ENCODE results near the gene EFEMP1.

Gene EFEMP1, protein sequence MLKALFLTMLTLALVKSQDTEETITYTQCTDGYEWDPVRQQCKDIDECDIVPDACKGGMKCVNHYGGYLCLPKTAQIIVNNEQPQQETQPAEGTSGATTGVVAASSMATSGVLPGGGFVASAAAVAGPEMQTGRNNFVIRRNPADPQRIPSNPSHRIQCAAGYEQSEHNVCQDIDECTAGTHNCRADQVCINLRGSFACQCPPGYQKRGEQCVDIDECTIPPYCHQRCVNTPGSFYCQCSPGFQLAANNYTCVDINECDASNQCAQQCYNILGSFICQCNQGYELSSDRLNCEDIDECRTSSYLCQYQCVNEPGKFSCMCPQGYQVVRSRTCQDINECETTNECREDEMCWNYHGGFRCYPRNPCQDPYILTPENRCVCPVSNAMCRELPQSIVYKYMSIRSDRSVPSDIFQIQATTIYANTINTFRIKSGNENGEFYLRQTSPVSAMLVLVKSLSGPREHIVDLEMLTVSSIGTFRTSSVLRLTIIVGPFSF

DNA sequence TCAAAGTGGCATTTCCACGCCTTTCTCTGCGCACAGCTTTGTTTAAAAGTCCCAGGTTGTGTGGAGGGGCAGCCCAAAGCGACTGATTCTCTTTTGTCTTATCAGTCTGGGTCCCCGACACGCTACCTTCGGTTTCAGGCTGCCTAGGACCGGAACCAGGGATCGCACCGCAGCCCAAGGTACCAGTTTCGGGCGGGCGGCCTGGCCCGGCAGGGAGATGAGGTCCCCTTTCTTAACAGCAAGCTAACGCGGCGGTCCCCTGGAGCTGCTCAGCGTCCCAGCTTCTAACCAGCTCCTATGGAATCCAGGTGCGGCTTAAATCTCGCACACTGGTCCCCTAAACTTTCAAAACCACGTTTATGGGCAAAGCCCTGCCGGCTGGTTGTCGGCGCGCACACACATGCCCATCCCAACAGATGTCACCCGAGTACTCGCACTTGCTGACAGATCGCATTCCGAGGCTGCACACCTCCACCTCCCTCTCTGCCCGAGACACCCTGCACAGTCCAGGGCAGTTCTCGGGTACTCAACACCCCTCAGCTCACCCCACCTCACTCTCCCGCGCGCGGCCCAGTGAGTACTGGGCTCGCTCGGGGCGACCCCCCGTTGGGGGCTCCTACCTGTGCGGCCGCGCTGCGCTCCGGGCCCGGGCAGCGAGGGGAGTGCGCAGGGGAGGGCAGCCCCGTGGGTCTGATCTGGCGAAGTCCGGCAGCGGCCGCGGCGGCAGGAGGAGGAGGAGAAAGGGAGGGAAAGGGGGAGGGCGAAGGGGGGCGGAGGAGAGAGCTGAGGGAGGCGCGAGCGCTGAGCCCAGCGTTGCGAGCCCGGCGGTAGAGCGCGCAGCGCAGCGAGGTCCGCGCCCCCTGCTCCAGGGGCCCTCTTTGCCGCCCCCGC is at the start of gene EFEMP1:
Gene EFEMP1 (minus strand): TSS at position 692 of the 891 bp plus-strand sequence. CDS start 1,342 bp downstream, outside the sequence.
- DNase-seq: peak; percentile 76

DNA sequence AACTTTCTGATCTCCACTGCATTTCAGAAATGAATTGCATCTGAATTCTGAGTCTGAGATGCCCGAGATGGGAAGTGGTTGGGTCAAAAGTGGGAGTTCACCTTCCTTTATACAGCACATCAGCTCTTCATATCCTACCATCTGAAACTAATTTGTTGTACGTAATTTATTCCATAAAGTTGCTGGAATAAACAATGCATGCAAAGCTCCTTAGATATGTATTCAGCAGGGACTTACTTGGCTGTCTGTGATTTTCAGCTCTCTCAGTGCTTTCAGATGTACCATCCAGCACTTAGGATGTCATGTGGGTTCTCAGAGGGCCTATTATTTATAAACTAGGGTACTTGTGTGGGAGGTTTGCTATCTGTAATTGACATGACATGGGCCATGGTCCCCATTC is 46.9 kb upstream of the EFEMP1 start:
- no peak for DNase-seq

GRCh38 chr2:55968941-55969340 is 45.4 kb upstream of the EFEMP1 start:
- peak; percentile 77 for DNase-seq

DNA sequence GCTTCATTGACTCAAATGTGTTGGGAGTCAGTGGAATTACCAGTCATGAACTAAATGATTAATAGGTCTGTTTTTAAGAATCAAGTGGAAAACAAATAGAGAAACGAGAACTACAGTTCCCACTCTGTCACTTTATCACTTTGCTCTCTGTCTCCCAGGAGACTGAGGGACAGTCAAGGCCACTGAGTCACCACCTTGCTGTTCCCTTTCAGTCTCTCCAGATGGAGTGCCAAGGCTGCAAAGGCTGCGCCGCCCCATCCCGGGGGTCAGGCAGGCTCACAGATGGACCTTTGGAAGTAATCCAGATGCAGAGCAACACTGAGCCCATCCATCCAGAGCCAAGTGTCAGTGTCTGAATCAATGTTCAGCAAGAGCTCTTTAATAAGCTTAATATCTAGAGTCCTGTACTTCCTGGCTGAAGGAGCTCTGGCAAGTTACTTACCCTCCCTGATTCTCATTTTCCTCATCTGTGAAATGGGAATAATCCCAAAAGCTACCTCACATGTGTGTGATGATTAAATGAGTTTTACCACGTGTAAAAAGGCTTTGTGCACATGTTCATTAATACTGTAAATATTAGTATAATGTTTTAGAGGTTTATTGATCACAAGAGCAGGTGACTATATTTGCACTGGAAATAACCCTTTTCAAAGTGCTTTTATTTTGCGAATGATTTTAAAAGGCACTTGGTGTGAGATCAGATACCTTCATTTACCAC is 43.0 kb upstream of the EFEMP1 start:
- DNase-seq: peak; percentile 48

GRCh38 chr2:55965966-55966365 is 42.4 kb upstream of the EFEMP1 start:
- DNase-seq: peak; percentile 40

DNA sequence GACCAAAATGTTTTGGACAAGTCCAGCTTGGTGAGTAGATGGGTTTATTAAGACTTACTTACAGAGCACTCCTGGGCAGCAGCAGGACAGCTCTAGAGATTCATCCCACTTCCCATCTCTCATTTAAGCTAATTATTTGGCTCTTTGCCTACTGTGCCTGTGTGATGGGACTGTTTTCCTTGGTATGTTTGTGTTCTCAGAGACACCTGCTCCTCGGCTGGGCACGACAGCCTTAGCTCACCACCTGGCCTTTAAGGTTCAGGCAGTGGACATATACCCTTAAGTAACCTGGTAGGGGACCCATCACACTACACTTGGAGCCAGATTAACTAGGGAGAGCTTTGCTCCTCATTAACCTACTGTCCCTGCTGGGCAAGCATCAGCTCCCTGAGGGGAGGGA is 41.7 kb upstream of the EFEMP1 start:
- no peak for DNase-seq

DNA sequence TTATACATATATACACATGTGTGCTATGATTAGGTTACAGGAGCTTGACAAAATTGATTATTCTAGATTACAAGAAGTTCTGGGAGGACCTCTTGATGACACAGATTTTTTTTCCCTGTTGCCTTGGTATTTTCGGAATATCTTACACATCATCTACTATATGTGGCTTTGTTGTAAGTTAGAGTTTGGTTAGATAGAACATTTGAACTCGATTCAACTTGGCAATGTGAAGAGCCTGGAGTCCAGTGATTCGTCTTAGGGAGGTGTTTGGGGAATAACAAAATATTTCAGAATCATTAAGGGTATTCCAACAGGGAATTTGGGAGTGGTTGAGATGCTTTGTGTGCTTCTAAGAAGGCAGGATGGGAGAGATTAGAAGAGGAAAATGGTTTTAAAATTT is 39.3 kb upstream of the EFEMP1 start:
- DNase-seq: peak; percentile 74

GRCh38 chr2:55961318-55961911 is 37.8 kb upstream of the EFEMP1 start:
- peak; percentile 73 for DNase-seq

GRCh38 chr2:55958756-55959155 is 35.2 kb upstream of the EFEMP1 start:
- peak; percentile 35 for DNase-seq

GRCh38 chr2:55957142-55957541 is 33.6 kb upstream of the EFEMP1 start:
- DNase-seq: no peak

- DNase-seq: no peak
These were observed 30.9 kb upstream of the EFEMP1 start for GRCh38 chr2:55954306-55955035.

GRCh38 chr2:55952415-55952814 is 28.8 kb upstream of the EFEMP1 start:
- DNase-seq: no peak

- DNase-seq: no peak
These were observed 28.0 kb upstream of the EFEMP1 start for GRCh38 chr2:55951533-55951932.

DNA sequence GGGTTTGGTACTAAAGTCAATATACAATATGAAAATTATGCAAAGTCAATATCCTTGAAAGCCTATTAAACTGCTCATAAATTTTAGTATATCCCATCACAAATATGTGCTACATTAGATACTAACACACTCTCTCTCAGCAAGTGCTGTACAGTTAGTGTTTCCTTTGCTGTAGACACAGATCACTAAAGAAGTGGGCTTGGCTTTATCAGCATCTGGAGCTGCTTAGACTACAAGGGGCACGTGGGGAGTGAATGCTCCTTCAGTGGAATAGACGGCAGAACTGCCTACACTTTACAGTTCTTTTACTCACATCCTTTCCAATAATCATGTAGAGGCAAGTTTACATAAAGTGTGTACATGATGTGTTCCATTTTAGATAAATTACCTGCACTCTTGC is 26.0 kb upstream of the EFEMP1 start:
- DNase-seq: no peak

DNA sequence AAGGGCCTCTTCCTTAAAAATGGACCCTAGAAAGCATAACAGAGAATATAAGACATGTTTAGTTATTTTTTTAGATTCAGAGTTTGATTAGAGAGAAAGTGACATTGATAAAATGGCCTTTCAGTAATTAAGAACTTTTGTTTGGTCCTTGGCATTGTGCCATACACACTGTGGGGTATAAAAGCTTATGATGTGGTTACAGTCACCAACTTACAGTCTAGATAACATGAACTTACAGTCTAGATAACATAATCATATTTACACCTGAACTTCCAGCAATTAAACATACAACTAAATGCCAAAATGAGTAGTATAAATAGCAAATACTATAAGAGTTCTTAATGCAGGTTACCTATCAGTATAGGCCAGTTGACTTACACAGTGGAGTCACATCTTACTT is 25.6 kb upstream of the EFEMP1 start:
- no peak for DNase-seq

- no peak for DNase-seq
These were observed 24.8 kb upstream of the EFEMP1 start for GRCh38 chr2:55948176-55948923.

DNA sequence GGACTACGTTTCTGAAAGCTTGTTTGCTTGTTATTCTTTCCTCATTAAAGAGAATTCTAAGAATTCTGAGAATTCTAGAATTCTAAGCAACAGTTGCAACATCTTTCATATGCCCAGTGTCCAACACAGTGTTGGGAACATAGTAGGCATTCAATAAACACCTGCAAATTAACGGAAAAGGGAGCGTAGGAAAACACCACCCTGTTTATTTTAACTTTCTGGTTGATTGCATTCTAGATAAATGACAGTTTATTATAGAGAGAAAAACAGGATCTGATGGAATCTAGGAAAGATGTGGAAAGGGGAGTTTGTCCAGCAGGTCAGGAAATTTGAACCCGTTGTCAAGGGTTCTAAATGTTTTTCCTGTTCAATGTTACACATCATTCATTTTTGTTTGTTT is 24.2 kb upstream of the EFEMP1 start:
- no peak for DNase-seq

- no peak for DNase-seq
These were observed 23.2 kb upstream of the EFEMP1 start for GRCh38 chr2:55946793-55947192.

- DNase-seq: no peak
These were observed 19.9 kb upstream of the EFEMP1 start for GRCh38 chr2:55943466-55943865.

GRCh38 chr2:55936351-55936750 is 12.8 kb upstream of the EFEMP1 start:
- no peak for DNase-seq

GRCh38 chr2:55934337-55934736 is 10.8 kb upstream of the EFEMP1 start:
- DNase-seq: no peak

All from fibroblast of skin of right biceps (primary cell).